Measurements from ENCODE around the gene UBR2. TPM values are rescaled to one million over a fixed set of nuclear protein-coding genes. Genes with fewer than 3 reads are reported as not detected.

The UBR2 gene
- total and polyA plus RNA-seq, 9 of the 15 experiments (the other 6 are each of a cell fraction or from before 2014, with no cell fraction given): 9.1 to 38.9 (median 23.4) TPM

DNA sequence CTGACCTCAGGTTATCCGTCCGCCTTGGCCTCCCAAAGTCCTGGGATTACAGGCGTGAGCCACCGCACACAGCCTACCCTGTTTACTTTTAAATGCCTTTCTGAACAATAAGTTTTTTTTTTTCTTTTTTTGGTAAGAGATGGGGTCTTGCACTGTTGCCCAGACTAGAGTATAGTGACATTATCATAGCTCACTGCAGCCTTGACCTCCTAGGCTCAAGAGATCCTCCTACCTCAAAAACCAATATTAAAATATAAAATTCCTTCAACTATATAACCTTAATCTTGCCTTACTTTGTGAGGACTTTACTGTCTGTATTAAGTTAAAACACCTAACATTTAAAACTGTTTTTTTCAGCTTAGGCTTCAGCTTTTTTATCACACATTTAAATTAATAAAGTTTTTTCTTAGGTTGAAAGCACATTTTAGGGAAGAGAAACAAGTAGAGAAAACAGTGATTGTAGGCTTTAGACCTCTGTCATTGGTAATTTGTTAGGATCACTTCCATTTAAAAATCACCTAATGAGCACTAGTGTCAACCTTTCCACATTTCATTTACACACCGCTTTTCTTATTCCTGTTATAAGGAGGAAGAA lies 2.9 kb downstream of the UBR2 start:
- 77% methylated on average over 5 of the region's 5 CpGs for WGBS (ENCODE audit: insufficient coverage, low coverage, missing lambda C conversion rate)

More for the DNA sequence above, 2.9 kb downstream of the UBR2 start:
- Histone ChIP-seq H3K9me3 (replicated peaks; ENCODE audit: control insufficient read depth, insufficient read depth, low read depth, low read length) (no peaks in the 10 kb centered on the region; the same call in 1 of the 2 replicates), H3K4me1 (replicated peaks in 1 of 2; ENCODE audit: control insufficient read depth in 2 of 2, insufficient read depth in 2 of 2, low read length in 2 of 2) (peaks cover 4 to 8% of the 10 kb centered on the region in 2 experiments; a peak in 4 of 5 replicates), H3K36me3 (ENCODE audit: control insufficient read depth, insufficient read depth, low read length) (peaks cover 7% of the 10 kb centered on the region; the same call in 2 of the 3 replicates), H3K4me2 (ENCODE audit: insufficient read depth, low read length) (0 out of 2 replicates have a peak overlapping the region, but pooled peaks have one; percentile 6), H3K27me3 (ENCODE audit: control insufficient read depth in 2 of 2, insufficient read depth in 2 of 2, low read length in 2 of 2) (no peaks in the 10 kb centered on the region), H3K27ac (ENCODE audit: extremely low read depth, low read depth, low read length) (peak overlapping the region; percentile 7; the same call in 1 of the 3 replicates), H3K9me1 (ENCODE audit: control insufficient read depth, insufficient read depth, low read length) (no peaks in the 10 kb centered on the region), H4K20me1 (replicated peaks; ENCODE audit: control insufficient read depth, insufficient read depth, low read length) (no peaks in the 10 kb centered on the region), H3K4me3 (no peak overlapping the region), H2AFZ (ENCODE audit: low read depth, low read length) (no peak overlapping the region), H3K79me2 (ENCODE audit: control insufficient read depth, insufficient read depth, low read length) (peaks cover 77% of the 10 kb centered on the region), H3K9ac (ENCODE audit: insufficient read depth in 1 of 2, low read depth in 2 of 2, low read length in 2 of 2) (no peak overlapping the region)
- DNase-seq (ENCODE audit: extremely low read depth in 1 of 4, low spot score in 3 of 4): no peak
- no TSS peak for BruUV-seq (replicated peaks)
- TF ChIP-seq ZNF121 (CRISPR knock-in tag; conservative IDR thresholded peaks at IDR 0.05): peak; percentile 78
- TF ChIP-seq CREM (IDR thresholded peaks at IDR 0.05; ENCODE audit: low read depth): no peak
- TF ChIP-seq DLX4 (CRISPR knock-in tag; IDR thresholded peaks at IDR 0.05): 0 out of 2 replicates have a peak, but pooled peaks have one; percentile 31
- TF ChIP-seq RBM25 (IDR thresholded peaks at IDR 0.05; ENCODE audit: low read depth, low read length, severe bottlenecking): peak; percentile 52
- peak in 1 of 2 experiments; percentile 22; a peak in 2 of 4 replicates for TF ChIP-seq KDM1A (IDR thresholded peaks at IDR 0.05)
- TF ChIP-seq, protein P1, sequence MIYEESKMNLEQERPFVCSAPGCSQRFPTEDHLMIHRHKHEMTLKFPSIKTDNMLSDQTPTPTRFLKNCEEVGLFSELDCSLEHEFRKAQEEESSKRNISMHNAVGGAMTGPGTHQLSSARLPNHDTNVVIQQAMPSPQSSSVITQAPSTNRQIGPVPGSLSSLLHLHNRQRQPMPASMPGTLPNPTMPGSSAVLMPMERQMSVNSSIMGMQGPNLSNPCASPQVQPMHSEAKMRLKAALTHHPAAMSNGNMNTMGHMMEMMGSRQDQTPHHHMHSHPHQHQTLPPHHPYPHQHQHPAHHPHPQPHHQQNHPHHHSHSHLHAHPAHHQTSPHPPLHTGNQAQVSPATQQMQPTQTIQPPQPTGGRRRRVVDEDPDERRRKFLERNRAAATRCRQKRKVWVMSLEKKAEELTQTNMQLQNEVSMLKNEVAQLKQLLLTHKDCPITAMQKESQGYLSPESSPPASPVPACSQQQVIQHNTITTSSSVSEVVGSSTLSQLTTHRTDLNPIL (CRISPR knock-in tag; IDR thresholded peaks at IDR 0.05): no peak
- TF ChIP-seq CEBPB (tag; IDR thresholded peaks at IDR 0.05): peak; percentile 12; the same call in 1 of the 2 replicates
- peak; percentile 81 for TF ChIP-seq ZBTB40 (IDR thresholded peaks at IDR 0.05)
- TF ChIP-seq ZBTB40 (CRISPR knock-in tag; IDR thresholded peaks at IDR 0.05): peak; percentile 22; the same call in 1 of the 2 replicates
- POLR2A ChIA-PET: interaction anchor here (1.4 to 3.9 kb wide), 3 partner anchors 11 to 350 kb away, joined by 4 to 18 read pairs (median 17); no protein-coding TSS in a partner anchor
- in situ Hi-C loops (cut with MboI) (no loop called here), intact Hi-C loops (cut with micrococcal nuclease) (loop anchor here (5.0 kb wide), 2 partner anchors 96 to 311 kb away; partner anchors contain the start of gene RPL7L1)
- no peak for FAIRE-seq
- ATAC-seq: no peak
- CTCF ChIA-PET (ENCODE audit: low intra/inter-chr PET ratio): no interaction called here
